ENCODE data around the gene SPAG16.
"Not testable (repeated sequence)": the region's sequence is repeated elsewhere in the genome, so short reads cannot be mapped to it uniquely, and the experiment has no call there.

The SPAG16 gene

GRCh38 chr2:213689585-213689984, 405.3 kb downstream of the SPAG16 start:
- H3K9me3 ChIP-seq = no peaks in the 10 kb centered on the region
- H3K27me3 ChIP-seq = no peaks in the 10 kb centered on the region
- H3K27ac ChIP-seq = no peak overlapping the region
- no peak overlapping the region for H3K4me3 ChIP-seq
- peaks cover 0 to 20% (median 0%) of the 10 kb centered on the region in 4 donors for H3K4me1 ChIP-seq
- no peaks in the 10 kb centered on the region for H3K36me3 ChIP-seq
- no peak for TF ChIP-seq CTCF (IDR thresholded peaks at IDR 0.05)
- intact Hi-C loops (cut with DNase I; ENCODE audit: low total_unique reads) = no loop called here
- no peak for DNase-seq

GRCh38 chr2:213691351-213691750, 407.1 kb downstream of the SPAG16 start:
- H3K36me3 ChIP-seq = no peaks in the 10 kb centered on the region
- no peak for DNase-seq
- no peaks in the 10 kb centered on the region for H3K27me3 ChIP-seq
- H3K27ac ChIP-seq = no peak overlapping the region
- no peaks in the 10 kb centered on the region for H3K9me3 ChIP-seq
- H3K4me3 ChIP-seq = no peak overlapping the region
- peaks cover 0 to 20% (median 0%) of the 10 kb centered on the region in 4 donors for H3K4me1 ChIP-seq
- intact Hi-C loops (cut with DNase I; ENCODE audit: low total_unique reads) = no loop called here
- TF ChIP-seq CTCF (IDR thresholded peaks at IDR 0.05) = no peak

- H3K27ac ChIP-seq = no peak overlapping the region
- no peak for DNase-seq
- no peak for TF ChIP-seq CTCF (IDR thresholded peaks at IDR 0.05)
- no peak overlapping the region for H3K4me3 ChIP-seq
- H3K9me3 ChIP-seq = peaks cover 0 to 7% (median 0%) of the 10 kb centered on the region in 3 donors
- peaks cover 0 to 5% (median 0%) of the 10 kb centered on the region in 4 donors for H3K4me1 ChIP-seq
- no peaks in the 10 kb centered on the region for H3K36me3 ChIP-seq
- intact Hi-C loops (cut with DNase I; ENCODE audit: low total_unique reads) = no loop called here
- H3K27me3 ChIP-seq = no peaks in the 10 kb centered on the region
Measured at GRCh38 chr2:213696442-213696841, 412.2 kb downstream of the SPAG16 start.

- H3K9me3 ChIP-seq; H3K27me3 ChIP-seq; H3K4me3 ChIP-seq; H3K36me3 ChIP-seq; intact Hi-C loops (cut with DNase I; ENCODE audit: low total_unique reads); DNase-seq; H3K4me1 ChIP-seq; H3K27ac ChIP-seq: not testable (repeated sequence)
Measured at GRCh38 chr2:213701365-213701764, 417.1 kb downstream of the SPAG16 start.

- DNase-seq = no peak
- H3K27ac ChIP-seq = no peak overlapping the region
- H3K9me3 ChIP-seq = peaks cover 0 to 7% (median 0%) of the 10 kb centered on the region in 3 donors
- no peaks in the 10 kb centered on the region for H3K36me3 ChIP-seq
- no peaks in the 10 kb centered on the region for H3K4me1 ChIP-seq
- intact Hi-C loops (cut with DNase I; ENCODE audit: low total_unique reads) = no loop called here
- H3K27me3 ChIP-seq = no peaks in the 10 kb centered on the region
- H3K4me3 ChIP-seq = no peak overlapping the region
- TF ChIP-seq CTCF (IDR thresholded peaks at IDR 0.05) = no peak
Measured at GRCh38 chr2:213703406-213704098, 419.3 kb downstream of the SPAG16 start.

GRCh38 chr2:213710164-213710563, 425.9 kb downstream of the SPAG16 start:
- TF ChIP-seq CTCF (IDR thresholded peaks at IDR 0.05) = no peak
- H3K36me3 ChIP-seq = no peaks in the 10 kb centered on the region
- no peaks in the 10 kb centered on the region for H3K4me1 ChIP-seq
- no peaks in the 10 kb centered on the region for H3K9me3 ChIP-seq
- H3K4me3 ChIP-seq = no peak overlapping the region
- no peak for DNase-seq
- intact Hi-C loops (cut with DNase I; ENCODE audit: low total_unique reads) = no loop called here
- no peaks in the 10 kb centered on the region for H3K27me3 ChIP-seq
- H3K27ac ChIP-seq = no peak overlapping the region

GRCh38 chr2:213718411-213718810, 434.1 kb downstream of the SPAG16 start:
- H3K27me3 ChIP-seq; H3K4me1 ChIP-seq; H3K27ac ChIP-seq; H3K36me3 ChIP-seq; H3K9me3 ChIP-seq; DNase-seq; H3K4me3 ChIP-seq; intact Hi-C loops (cut with DNase I; ENCODE audit: low total_unique reads): not testable (repeated sequence)

All from tibial artery (tissue), 4 donors.